Measurements from ENCODE around the gene MSH5. TPM values are rescaled to one million over a fixed set of nuclear protein-coding genes. Genes with fewer than 3 reads are reported as not detected.

The MSH5 gene
- total RNA-seq, 1 experiment from 2014 or later: 90.4 TPM

DNA sequence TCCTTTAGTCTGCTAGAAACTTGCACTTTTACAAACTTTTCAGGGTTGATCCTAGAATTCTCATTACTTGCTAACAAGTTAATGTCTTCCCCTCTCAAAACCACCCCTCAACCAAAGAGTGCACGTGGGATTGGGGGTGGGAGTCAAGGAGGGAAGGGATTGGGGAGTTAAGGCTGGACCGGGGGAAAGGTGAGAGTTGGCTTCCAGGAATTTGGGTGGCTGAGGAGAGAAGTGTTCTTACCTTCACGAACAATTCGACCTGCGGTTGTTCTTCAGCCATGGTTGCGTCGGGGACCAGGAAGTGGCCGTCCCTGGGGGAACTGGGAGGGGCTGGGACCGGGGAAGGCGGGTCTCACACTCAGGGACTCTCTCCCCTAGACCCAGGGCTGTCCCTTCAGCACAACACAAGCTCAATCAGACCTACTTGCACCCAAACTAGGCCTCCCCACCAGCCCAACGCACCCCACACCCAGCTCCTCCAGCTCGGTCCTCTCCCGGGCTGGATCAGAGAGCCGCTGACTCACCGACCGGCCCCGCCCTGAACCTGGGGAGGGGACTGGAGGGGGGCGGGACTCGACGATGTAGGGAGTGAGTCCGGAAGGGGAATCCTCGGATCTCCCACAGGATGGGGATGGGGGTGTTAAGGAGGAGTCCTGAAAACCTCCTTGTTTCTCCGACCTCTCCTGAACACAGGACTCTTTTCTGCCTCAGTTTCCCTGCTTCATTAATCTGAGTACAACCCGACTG, 3.6 kb upstream of the MSH5 start, which contains the start of gene CLIC1 (continued):
- TF ChIP-seq, protein P1, sequence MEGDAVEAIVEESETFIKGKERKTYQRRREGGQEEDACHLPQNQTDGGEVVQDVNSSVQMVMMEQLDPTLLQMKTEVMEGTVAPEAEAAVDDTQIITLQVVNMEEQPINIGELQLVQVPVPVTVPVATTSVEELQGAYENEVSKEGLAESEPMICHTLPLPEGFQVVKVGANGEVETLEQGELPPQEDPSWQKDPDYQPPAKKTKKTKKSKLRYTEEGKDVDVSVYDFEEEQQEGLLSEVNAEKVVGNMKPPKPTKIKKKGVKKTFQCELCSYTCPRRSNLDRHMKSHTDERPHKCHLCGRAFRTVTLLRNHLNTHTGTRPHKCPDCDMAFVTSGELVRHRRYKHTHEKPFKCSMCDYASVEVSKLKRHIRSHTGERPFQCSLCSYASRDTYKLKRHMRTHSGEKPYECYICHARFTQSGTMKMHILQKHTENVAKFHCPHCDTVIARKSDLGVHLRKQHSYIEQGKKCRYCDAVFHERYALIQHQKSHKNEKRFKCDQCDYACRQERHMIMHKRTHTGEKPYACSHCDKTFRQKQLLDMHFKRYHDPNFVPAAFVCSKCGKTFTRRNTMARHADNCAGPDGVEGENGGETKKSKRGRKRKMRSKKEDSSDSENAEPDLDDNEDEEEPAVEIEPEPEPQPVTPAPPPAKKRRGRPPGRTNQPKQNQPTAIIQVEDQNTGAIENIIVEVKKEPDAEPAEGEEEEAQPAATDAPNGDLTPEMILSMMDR (IDR thresholded peaks at IDR 0.05 in 2 of 3, conservative IDR thresholded peaks at IDR 0.05 in 1 of 3; ENCODE audit: borderline replicate concordance in 1 of 3, insufficient read depth in 1 of 3, low read depth in 2 of 3, low read length in 2 of 3): no peak
- TF ChIP-seq, protein P2, sequence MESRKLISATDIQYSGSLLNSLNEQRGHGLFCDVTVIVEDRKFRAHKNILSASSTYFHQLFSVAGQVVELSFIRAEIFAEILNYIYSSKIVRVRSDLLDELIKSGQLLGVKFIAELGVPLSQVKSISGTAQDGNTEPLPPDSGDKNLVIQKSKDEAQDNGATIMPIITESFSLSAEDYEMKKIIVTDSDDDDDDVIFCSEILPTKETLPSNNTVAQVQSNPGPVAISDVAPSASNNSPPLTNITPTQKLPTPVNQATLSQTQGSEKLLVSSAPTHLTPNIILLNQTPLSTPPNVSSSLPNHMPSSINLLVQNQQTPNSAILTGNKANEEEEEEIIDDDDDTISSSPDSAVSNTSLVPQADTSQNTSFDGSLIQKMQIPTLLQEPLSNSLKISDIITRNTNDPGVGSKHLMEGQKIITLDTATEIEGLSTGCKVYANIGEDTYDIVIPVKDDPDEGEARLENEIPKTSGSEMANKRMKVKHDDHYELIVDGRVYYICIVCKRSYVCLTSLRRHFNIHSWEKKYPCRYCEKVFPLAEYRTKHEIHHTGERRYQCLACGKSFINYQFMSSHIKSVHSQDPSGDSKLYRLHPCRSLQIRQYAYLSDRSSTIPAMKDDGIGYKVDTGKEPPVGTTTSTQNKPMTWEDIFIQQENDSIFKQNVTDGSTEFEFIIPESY (IDR thresholded peaks at IDR 0.05; ENCODE audit: extremely low read depth, insufficient replicate concordance, low read length): no peak

DNA sequence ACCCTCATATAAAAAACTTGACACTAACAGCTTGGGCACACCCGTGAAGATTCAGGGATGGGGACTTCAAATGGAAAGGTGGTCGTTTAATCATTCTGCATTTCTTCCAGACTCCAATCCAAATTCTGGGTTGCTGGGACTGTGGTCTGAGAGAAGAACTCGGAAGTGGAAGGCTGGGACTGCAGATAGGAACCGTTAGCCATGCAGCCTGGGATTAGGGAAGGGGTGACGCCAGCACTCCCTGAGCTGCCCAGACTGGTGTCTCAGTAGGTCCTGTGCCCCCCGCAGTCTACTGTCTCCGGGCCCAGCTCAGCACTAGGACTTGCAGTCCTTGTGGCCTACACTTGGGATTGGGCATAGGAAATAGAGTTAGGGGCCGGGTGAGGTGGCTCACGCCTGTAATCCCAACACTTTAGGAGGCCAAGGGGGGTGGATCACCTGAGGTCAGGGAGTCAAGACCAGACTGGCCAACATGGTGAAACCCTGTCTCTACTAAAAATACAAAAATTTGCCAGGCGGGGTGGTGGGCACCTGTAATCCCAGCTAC, 3.0 kb upstream of the MSH5 start:
- CTCF ChIA-PET: interaction anchor here (0.9 kb wide), 1 partner anchor 24 kb away, joined by 4 read pairs; no protein-coding TSS in a partner anchor

More for the DNA sequence above, 3.0 kb upstream of the MSH5 start:
- Histone ChIP-seq H3K36me3 (ENCODE audit: control insufficient read depth in 1 of 2, insufficient read depth in 2 of 2, low read length in 2 of 2) (peaks cover 23 to 28% of the 10 kb centered on the region in 2 experiments), H3K4me2 (ENCODE audit: low read length) (peak overlapping the region; percentile 83), H3K9ac (ENCODE audit: low read length) (peak overlapping the region; percentile 82), H3K4me1 (ENCODE audit: control insufficient read depth in 1 of 2, insufficient read depth in 2 of 2, low read length in 2 of 2) (peaks cover 41 to 67% of the 10 kb centered on the region in 2 experiments), H3K27me3 (ENCODE audit: insufficient read depth, low read length) (no peaks in the 10 kb centered on the region), H2AFZ (ENCODE audit: low read depth, low read length, poor library complexity, severe bottlenecking) (no peak overlapping the region), H3K27ac (ENCODE audit: low read depth, low read length) (peak overlapping the region; percentile 95), H3K79me2 (ENCODE audit: insufficient read depth, low read length) (peaks cover 63% of the 10 kb centered on the region), H4K20me1 (ENCODE audit: insufficient read depth) (no peaks in the 10 kb centered on the region; the same call in 1 of the 2 replicates), H3K9me3 (ENCODE audit: control insufficient read depth in 1 of 2, insufficient read depth in 1 of 2, low read depth in 1 of 2, low read length in 2 of 2) (no peaks in the 10 kb centered on the region), H3K9me2 (ENCODE audit: insufficient read depth) (no peaks in the 10 kb centered on the region), H3K4me3 (replicated peaks in 1 of 2; ENCODE audit: low read depth in 1 of 2, low read length in 2 of 2) (peak overlapping the region; percentile 74 to 91)
- ATAC-seq (no peak), DNase-seq (ENCODE audit: low read depth, low spot score) (no peak)
- RAD21 ChIA-PET (ENCODE audit: low non-redundant PET in 1 of 2, low total read pairs in 2 of 2, uncharacterized antibody in 2 of 2, unreplicated experiment in 2 of 2): no interaction called here
- intact Hi-C loops (cut with micrococcal nuclease): loop anchor here (5.0 kb wide), 2 partner anchors 70 to 95 kb away; partner anchors contain the start of genes CSNK2B and LY6G5B
- BruUV-seq (replicated peaks): no TSS peak
- TF ChIP-seq SRF (IDR thresholded peaks at IDR 0.05; ENCODE audit: low read depth): no peak
- TF ChIP-seq RAD21 (IDR thresholded peaks at IDR 0.05; ENCODE audit: low read depth): no peak
- POLR2A ChIA-PET: interaction anchor here (0.6 to 4.3 kb wide), 8 partner anchors 16 to 99 kb away, joined by 3 to 21 read pairs (median 4); partner anchors contain the start of genes ABHD16A, CSNK2B, GPANK1 and HSPA1B

Measured in HCT116 (cell line).